IPS-18c (cell line): ENCODE measurements around the gene VPS45.

Source experiments
- H3K4me3 ChIP-seq: 2 replicates; pipeline ENCODE4 v1.7.0; 2013; ENCODE audit warnings: low read depth, mild to moderate bottlenecking, low read length, moderate library complexity; ENCODE audit not compliant: insufficient read depth
- H3K9me3 ChIP-seq: one replicate; pipeline ENCODE4 v1.6.1; 2013; ENCODE audit warnings: mild to moderate bottlenecking, low read length, moderate library complexity; ENCODE audit not compliant: control insufficient read depth, insufficient read depth

VPS45 gene

GRCh38 chr1:150066328-150066727 is 1.2 kb upstream of the VPS45 start:
- H3K4me3 ChIP-seq: peak overlapping the region; percentile 59
- H3K9me3 ChIP-seq: no peaks in the 10 kb centered on the region

- Histone ChIP-seq H3K4me3 (peak overlapping the region; percentile 59), H3K9me3 (no peaks in the 10 kb centered on the region)
These were observed 765 bp upstream of the VPS45 start for GRCh38 chr1:150066838-150067183.

GRCh38 chr1:150068109-150068435 is 496 bp downstream of the VPS45 start:
- Histone ChIP-seq H3K4me3 (peak overlapping the region; percentile 59), H3K9me3 (no peaks in the 10 kb centered on the region)

GRCh38 chr1:150069923-150070322 is 2.3 kb downstream of the VPS45 start:
- H3K9me3 ChIP-seq: no peaks in the 10 kb centered on the region
- no peak overlapping the region for H3K4me3 ChIP-seq

GRCh38 chr1:150072959-150073358 is 5.4 kb downstream of the VPS45 start:
- Histone ChIP-seq H3K4me3 (no peak overlapping the region), H3K9me3 (no peaks in the 10 kb centered on the region)

- Histone ChIP-seq H3K4me3 (no peak overlapping the region), H3K9me3 (no peaks in the 10 kb centered on the region)
These were observed 5.9 kb downstream of the VPS45 start for GRCh38 chr1:150073516-150073915.

GRCh38 chr1:150076066-150076465 is 8.5 kb downstream of the VPS45 start:
- H3K9me3 ChIP-seq: no peaks in the 10 kb centered on the region
- no peak overlapping the region for H3K4me3 ChIP-seq

GRCh38 chr1:150076985-150077384 is 9.4 kb downstream of the VPS45 start:
- H3K9me3 ChIP-seq: no peaks in the 10 kb centered on the region
- H3K4me3 ChIP-seq: no peak overlapping the region

- Histone ChIP-seq H3K9me3 (no peaks in the 10 kb centered on the region), H3K4me3 (no peak overlapping the region)
These were observed 13.2 kb downstream of the VPS45 start for GRCh38 chr1:150080784-150081183.

- H3K9me3 ChIP-seq: no peaks in the 10 kb centered on the region
- H3K4me3 ChIP-seq: no peak overlapping the region
These were observed 14.9 kb downstream of the VPS45 start for GRCh38 chr1:150082494-150082893.

GRCh38 chr1:150083907-150084306 is 16.3 kb downstream of the VPS45 start:
- H3K9me3 ChIP-seq: no peaks in the 10 kb centered on the region

GRCh38 chr1:150085406-150085805 is 17.8 kb downstream of the VPS45 start:
- Histone ChIP-seq H3K9me3 (no peaks in the 10 kb centered on the region), H3K4me3 (no peak overlapping the region)

More at GRCh38 chr1:150083907-150084306, 16.3 kb downstream of the VPS45 start:
- H3K4me3 ChIP-seq: no peak overlapping the region

GRCh38 chr1:150087415-150087814 is 19.8 kb downstream of the VPS45 start:
- H3K9me3 ChIP-seq: no peaks in the 10 kb centered on the region
- no peak overlapping the region for H3K4me3 ChIP-seq

GRCh38 chr1:150089846-150090520 is 22.4 kb downstream of the VPS45 start:
- Histone ChIP-seq H3K9me3 (no peaks in the 10 kb centered on the region), H3K4me3 (no peak overlapping the region)

- Histone ChIP-seq H3K4me3 (no peak overlapping the region), H3K9me3 (no peaks in the 10 kb centered on the region)
These were observed 24.7 kb downstream of the VPS45 start for GRCh38 chr1:150092180-150092791.

GRCh38 chr1:150093805-150094204 is 26.2 kb downstream of the VPS45 start:
- no peaks in the 10 kb centered on the region for H3K9me3 ChIP-seq
- no peak overlapping the region for H3K4me3 ChIP-seq

- H3K4me3 ChIP-seq: no peak overlapping the region
- no peaks in the 10 kb centered on the region for H3K9me3 ChIP-seq
These were observed 27.2 kb downstream of the VPS45 start for GRCh38 chr1:150094734-150095265.

GRCh38 chr1:150102986-150103385 is 35.4 kb downstream of the VPS45 start:
- H3K4me3 ChIP-seq: no peak overlapping the region
- no peaks in the 10 kb centered on the region for H3K9me3 ChIP-seq

GRCh38 chr1:150106341-150106740 is 38.8 kb downstream of the VPS45 start:
- H3K4me3 ChIP-seq: no peak overlapping the region

More at GRCh38 chr1:150106341-150106740, 38.8 kb downstream of the VPS45 start:
- no peaks in the 10 kb centered on the region for H3K9me3 ChIP-seq
